HCT116 (cell line): ENCODE measurements around the gene GPR68. TPM values are rescaled to one million over a fixed set of nuclear protein-coding genes. Genes with fewer than 3 reads are reported as not detected.

Experiments
- total RNA-seq: library from RNA; stranded (reverse); gene quantifications from one replicate; pipeline ENCODE4 v1.2.1, GENCODE V29; 2021; ENCODE audit not compliant: unreplicated experiment

GPR68 gene
- total RNA-seq, 1 experiment from 2014 or later, result not detected

Other genes starting within 250 kb of the GPR68 start
- 24.2 TPM for gene RPS6KA5, start 184.1 kb downstream of the GPR68 start, total RNA-seq
- gene DGLUCY, start 130.6 kb downstream of the GPR68 start, total RNA-seq, result 67.0 TPM
- 20.8 TPM for gene CCDC88C, start 173.1 kb upstream of the GPR68 start, total RNA-seq